RKO (cell line): Measurements from ENCODE around the gene HAGH.
A peak's percentile ranks its signal among the peaks of the same experiment; 100 is the strongest.

Source experiments
- DNase-seq: peaks from one replicate; pipeline ENCODE4 v3.0.0-alpha.2; 2016; ENCODE audit warnings: low spot score

Gene HAGH

GRCh38 chr16:1786242-1787055, 40.2 kb downstream of the HAGH start:
- DNase-seq, result no peak

GRCh38 chr16:1785846-1786170, 40.8 kb downstream of the HAGH start:
- DNase-seq, result no peak

- DNase-seq, result no peak
These were observed 41.4 kb downstream of the HAGH start for GRCh38 chr16:1784977-1785845.

- DNase-seq, result peak; percentile 100
These were observed 44.0 kb downstream of the HAGH start, which contains the start of the genes NUBP2 and SPSB3 for GRCh38 chr16:1782408-1783264. TSS of gene NUBP2 (plus strand) at chr16:1782960. CDS start at chr16:1783021, 61 bp downstream. TSS of gene SPSB3 (minus strand) at chr16:1782571. CDS start at chr16:1781483, 1,088 bp downstream.

GRCh38 chr16:1781758-1782407, 44.7 kb downstream of the HAGH start:
- no peak for DNase-seq

- DNase-seq, result no peak
These were observed 45.4 kb downstream of the HAGH start for GRCh38 chr16:1781254-1781653.

- no peak for DNase-seq
These were observed 46.0 kb downstream of the HAGH start for GRCh38 chr16:1780677-1781072.

- no peak for DNase-seq
These were observed 46.6 kb downstream of the HAGH start for GRCh38 chr16:1779741-1780676.

- DNase-seq, result no peak
These were observed 47.4 kb downstream of the HAGH start for GRCh38 chr16:1779234-1779701.

GRCh38 chr16:1778200-1779179, 48.1 kb downstream of the HAGH start:
- no peak for DNase-seq

- no peak for DNase-seq
These were observed 49.0 kb downstream of the HAGH start for GRCh38 chr16:1777375-1778199.

GRCh38 chr16:1776991-1777374, 49.6 kb downstream of the HAGH start:
- DNase-seq, result no peak

- DNase-seq, result no peak
These were observed 50.0 kb downstream of the HAGH start for GRCh38 chr16:1776672-1776955.

GRCh38 chr16:1775846-1776671, 50.6 kb downstream of the HAGH start:
- DNase-seq, result no peak

- DNase-seq, result no peak
These were observed 51.4 kb downstream of the HAGH start for GRCh38 chr16:1775006-1775845.

GRCh38 chr16:1774448-1774780, 52.2 kb downstream of the HAGH start:
- DNase-seq, result no peak
